Measurements from ENCODE around the gene GLRA3.
"Not testable (repeated sequence)": the region's sequence is repeated elsewhere in the genome, so short reads cannot be mapped to it uniquely, and the experiment has no call there.

The GLRA3 gene

GRCh38 chr4:174672276-174672675 is 156.8 kb downstream of the GLRA3 start:
- intact Hi-C loops (cut with DNase I), result no loop called here
- no peak for DNase-seq

- intact Hi-C loops (cut with DNase I), result no loop called here
- no peak for DNase-seq
Observed at GRCh38 chr4:174669270-174669669, 159.8 kb downstream of the GLRA3 start.

GRCh38 chr4:174665799-174666198 is 163.2 kb downstream of the GLRA3 start:
- intact Hi-C loops (cut with DNase I), result no loop called here
- DNase-seq, result no peak

- intact Hi-C loops (cut with DNase I), result no loop called here
Observed at GRCh38 chr4:174663216-174663615, 165.8 kb downstream of the GLRA3 start.

GRCh38 chr4:174658246-174658645 is 170.8 kb downstream of the GLRA3 start:
- intact Hi-C loops (cut with DNase I), result no loop called here
- no peak for DNase-seq

More at GRCh38 chr4:174663216-174663615, 165.8 kb downstream of the GLRA3 start:
- no peak for DNase-seq

- intact Hi-C loops (cut with DNase I), result no loop called here
- DNase-seq, result no peak
Observed at GRCh38 chr4:174657472-174657871, 171.6 kb downstream of the GLRA3 start.

- no peak for DNase-seq
- intact Hi-C loops (cut with DNase I), result no loop called here
Observed at GRCh38 chr4:174654634-174655033, 174.4 kb downstream of the GLRA3 start.

GRCh38 chr4:174650711-174651355 is 178.2 kb downstream of the GLRA3 start:
- intact Hi-C loops (cut with DNase I), result no loop called here
- no peak for DNase-seq

- no peak for DNase-seq
- intact Hi-C loops (cut with DNase I), result no loop called here
Observed at GRCh38 chr4:174648812-174649211, 180.2 kb downstream of the GLRA3 start.

GRCh38 chr4:174646326-174646725 is 182.7 kb downstream of the GLRA3 start:
- no peak for DNase-seq
- intact Hi-C loops (cut with DNase I), result no loop called here

- intact Hi-C loops (cut with DNase I), result no loop called here
- DNase-seq, result no peak
Observed at GRCh38 chr4:174640146-174640545, 188.9 kb downstream of the GLRA3 start.

GRCh38 chr4:174635732-174636131 is 193.3 kb downstream of the GLRA3 start:
- intact Hi-C loops (cut with DNase I), result no loop called here
- no peak for DNase-seq

- intact Hi-C loops (cut with DNase I), result loop anchor here (2.0 kb wide), 1 partner anchor 269 kb away; no protein-coding TSS in a partner anchor
- no peak for DNase-seq
Observed at GRCh38 chr4:174633399-174633798, 195.6 kb downstream of the GLRA3 start.

- intact Hi-C loops (cut with DNase I), result loop anchor here (2.0 kb wide), 1 partner anchor 267 kb away; no protein-coding TSS in a partner anchor
- DNase-seq, result no peak
Observed at GRCh38 chr4:174631901-174632758, 196.9 kb downstream of the GLRA3 start.

GRCh38 chr4:174629907-174630450 is 199.1 kb downstream of the GLRA3 start:
- intact Hi-C loops (cut with DNase I); DNase-seq: not testable (repeated sequence)

- intact Hi-C loops (cut with DNase I), result no loop called here
- no peak for DNase-seq
Observed at GRCh38 chr4:174629265-174629664, 199.8 kb downstream of the GLRA3 start.

GRCh38 chr4:174628191-174628590 is 200.9 kb downstream of the GLRA3 start:
- peak in 4 of 10 donors; percentile 18 to 82 (median 47) for DNase-seq
- intact Hi-C loops (cut with DNase I), result no loop called here

- DNase-seq, result no peak
- intact Hi-C loops (cut with DNase I), result no loop called here
Observed at GRCh38 chr4:174627473-174627872, 201.6 kb downstream of the GLRA3 start.

- intact Hi-C loops (cut with DNase I), result no loop called here
- DNase-seq, result no peak
Observed at GRCh38 chr4:174626342-174627008, 202.6 kb downstream of the GLRA3 start.

GRCh38 chr4:174616661-174617060 is 212.4 kb downstream of the GLRA3 start:
- intact Hi-C loops (cut with DNase I), result no loop called here
- DNase-seq, result no peak

GRCh38 chr4:174613979-174614378 is 215.1 kb downstream of the GLRA3 start:
- intact Hi-C loops (cut with DNase I), result no loop called here
- no peak for DNase-seq
